K562 (cell line): ENCODE data around the gene NR1H2. TPM values are rescaled to one million over a fixed set of nuclear protein-coding genes. Genes with fewer than 3 reads are reported as not detected.
A peak's percentile ranks its signal among the peaks of the same experiment; 100 is the strongest.

Experiments
- ARID2 ChIP-seq: fragments of 450-650 bp; IDR thresholded peaks from 2 replicates; pipeline ENCODE4 v1.6.1; 2017; ENCODE audit warnings: antibody characterized with exemption, mild to moderate bottlenecking
- CXXC5 ChIP-seq: fragments of 250-450 bp; sonication (Bioruptor Pico); IDR thresholded peaks from 2 replicates; pipeline ENCODE4 v1.8.0; 2022; ENCODE audit warnings: inconsistent platforms, mild to moderate bottlenecking, moderate library complexity
- E2F6 ChIP-seq, 2 experiments: IDR thresholded peaks; 2 replicates each; pipeline ENCODE4 v1.6.1; 2011; ENCODE audit warnings: borderline replicate concordance in 1 of 2, control low read depth in 1 of 2, low read depth in 1 of 2, low read length in 1 of 2, mild to moderate bottlenecking in 1 of 2, mixed read lengths in 1 of 2, moderate library complexity in 1 of 2; ENCODE audit not compliant: insufficient read depth in 1 of 2, insufficient read length in 1 of 2, poor library complexity in 1 of 2, severe bottlenecking in 1 of 2; ENCODE audit errors: extremely low read depth in 1 of 2
- EGR1 ChIP-seq: fragments of 450-650 bp; conservative IDR thresholded peaks from 2 replicates; pipeline ENCODE4 v1.6.1; 2017; ENCODE audit warnings: mild to moderate bottlenecking
- ELF2 ChIP-seq: fragments of 250-450 bp; sonication (Bioruptor Pico); IDR thresholded peaks from 2 replicates; pipeline ENCODE4 v1.5.0; 2021; ENCODE audit warnings: mild to moderate bottlenecking
- ELK1 ChIP-seq: sonication (generic); formaldehyde crosslinking; IDR thresholded peaks from 2 replicates; pipeline ENCODE4 v1.8.1; 2022; ENCODE audit warnings: missing genetic modification reagents
- FIP1L1 ChIP-seq: fragments of 200-400 bp; formaldehyde crosslinking; IDR thresholded peaks from 2 replicates; pipeline ENCODE4 v1.6.1; 2018; ENCODE audit warnings: mild to moderate bottlenecking, low read depth, low read length; ENCODE audit not compliant: poor library complexity, severe bottlenecking
- HLTF ChIP-seq: fragments of 450-650 bp; IDR thresholded peaks from 2 replicates; pipeline ENCODE4 v1.6.1; 2016
- MAZ ChIP-seq, 2 experiments: fragments of 450-650 bp in 1 of 2; sonication (generic) in 1 of 2; formaldehyde crosslinking; IDR thresholded peaks in 1 of 2; conservative IDR thresholded peaks in 1 of 2; 2 replicates each; pipeline versions ENCODE4 v1.4.0 to v1.5.0; 2020; ENCODE audit warnings: mild to moderate bottlenecking in 1 of 2, missing genetic modification reagents in 1 of 2
- NFATC3 ChIP-seq: fragments of 450-650 bp; IDR thresholded peaks from 2 replicates; pipeline ENCODE4 v1.6.1; 2017; ENCODE audit warnings: mild to moderate bottlenecking
- POLR2AphosphoS5 ChIP-seq: IDR thresholded peaks from 2 replicates; pipeline ENCODE4 v1.6.1; 2011; ENCODE audit warnings: mild to moderate bottlenecking, low read depth, low read length, moderate library complexity; ENCODE audit not compliant: control insufficient read depth, insufficient read depth
- POLR2B ChIP-seq: fragments of 450-650 bp; IDR thresholded peaks from 2 replicates; pipeline ENCODE4 v1.6.1; 2018; ENCODE audit warnings: low read depth; ENCODE audit not compliant: partially characterized antibody
- SMAD4 ChIP-seq: fragments of 250-450 bp; sonication (Bioruptor Pico); conservative IDR thresholded peaks from 2 replicates; pipeline ENCODE4 v1.8.0; 2021; ENCODE audit warnings: inconsistent platforms, mild to moderate bottlenecking, moderate library complexity
- SNAPC5 ChIP-seq: fragments of 250-450 bp; sonication (Bioruptor Pico); IDR thresholded peaks from 2 replicates; pipeline ENCODE4 v1.8.0; 2021; ENCODE audit warnings: moderate library complexity, mild to moderate bottlenecking, inconsistent platforms
- TAL1 ChIP-seq: fragments of 450-650 bp; IDR thresholded peaks from 2 replicates; pipeline ENCODE4 v1.6.1; 2016; ENCODE audit warnings: mild to moderate bottlenecking
- TBL1XR1 ChIP-seq, 2 experiments: IDR thresholded peaks; 2 replicates each; pipeline ENCODE4 v1.6.1; 2012; ENCODE audit warnings: improper control_type of control experiment in 2 of 2, low read length in 2 of 2, mild to moderate bottlenecking in 1 of 2
- TOE1 ChIP-seq, 2 experiments: fragments of 450-650 bp in 1 of 2; sonication (generic) in 1 of 2; formaldehyde crosslinking in 1 of 2; IDR thresholded peaks; 2 replicates each; pipeline versions ENCODE4 v1.7.1 to v1.8.0; 2016 to 2022; ENCODE audit warnings: borderline replicate concordance in 2 of 2, mild to moderate bottlenecking in 2 of 2, antibody characterized with exemption in 1 of 2, inconsistent platforms in 1 of 2, low read depth in 1 of 2, missing genetic modification reagents in 1 of 2, moderate library complexity in 1 of 2
- USF2 ChIP-seq: sonication (generic); formaldehyde crosslinking; IDR thresholded peaks from 2 replicates; pipeline ENCODE4 v1.5.0; 2020; ENCODE audit warnings: missing genetic modification reagents
- ZBTB1 ChIP-seq: sonication (generic); formaldehyde crosslinking; IDR thresholded peaks from 2 replicates; pipeline ENCODE4 v1.8.1; 2023; ENCODE audit warnings: missing genetic modification reagents, low read depth, mild to moderate bottlenecking, borderline replicate concordance
- ZBTB43 ChIP-seq: sonication (generic); formaldehyde crosslinking; IDR thresholded peaks from 2 replicates; pipeline ENCODE4 v1.8.0; 2023; ENCODE audit warnings: mild to moderate bottlenecking, missing genetic modification reagents
- ZNF445 ChIP-seq: fragments of 250-450 bp; sonication (Bioruptor Pico); IDR thresholded peaks from 2 replicates; pipeline ENCODE4 v1.4.0; 2020; ENCODE audit warnings: low read depth, mild to moderate bottlenecking, moderate library complexity
- polyA plus RNA-seq, 8 experiments: library from polyadenylated mRNA; depleted of rRNA in 4 of 8; stranded (reverse) in 5 of 8; unstranded in 3 of 8; fragments of >200 nt; fragmentation: Nextera tagmentation in 2 of 8; fragmentation: Illumina TruSeq in 1 of 8; extraction: Ambion mirVana in 2 of 8; extraction: Trizol in 1 of 8; gene quantifications; 2 replicates each; pipeline versions ENCODE4 v1.2.1 to v1.2.3, GENCODE V29; 2011 to 2014; ENCODE audit warnings: inconsistent platforms in 1 of 8, missing spikeins in 1 of 8
- total RNA-seq, 7 experiments: library from RNA; depleted of rRNA in 6 of 7; stranded (reverse); fragments of >200 nt in 6 of 7; fragmentation: Illumina TruSeq in 2 of 7; extraction: Trizol in 2 of 7; gene quantifications; 2 replicates each; pipeline versions ENCODE4 v1.2.1 to v1.2.3, GENCODE V29; 2011 to 2021; ENCODE audit warnings: low replicate concordance in 1 of 7

Gene NR1H2
- total and polyA plus RNA-seq, 9 of the 15 experiments (the other 6 are each of a cell fraction or from before 2014, with no cell fraction given), result 0.11 to 73.8 (median 24.0) TPM

GRCh38 chr19:50376166-50377050, at the start of gene NR1H2 (continued):
- TF ChIP-seq SNAPC5 (CRISPR knock-in tag) (no peak), EGR1 (peak; percentile 52), USF2 (CRISPR knock-in tag) (no peak), ELF2 (CRISPR knock-in tag) (peak; percentile 96), TOE1 (IDR thresholded peaks at IDR 0.05; ENCODE audit: borderline replicate concordance) (peak; percentile 73; the same call in 1 of the 2 replicates), TOE1 (CRISPR knock-in tag; IDR thresholded peaks at IDR 0.05; ENCODE audit: borderline replicate concordance, low read depth) (no peak), HLTF (no peak), ZBTB1 (CRISPR knock-in tag) (no peak), POLR2AphosphoS5 (peak; percentile 89), E2F6 (IDR thresholded peaks at IDR 0.05; ENCODE audit: borderline replicate concordance in 1 of 2, extremely low read depth in 1 of 2, insufficient read depth in 1 of 2, insufficient read length in 1 of 2, low read depth in 1 of 2, low read length in 1 of 2, poor library complexity in 1 of 2, severe bottlenecking in 1 of 2) (peak; percentile 39 to 71), ZBTB43 (0 out of 2 replicates have a peak, but pooled peaks have one; percentile 79), CXXC5 (CRISPR knock-in tag) (peak; percentile 83), ARID2 (no peak), TBL1XR1 (IDR thresholded peaks at IDR 0.05; ENCODE audit: low read length in 2 of 2) (peak in 1 of 2 experiments; percentile 83; a peak in 2 of 4 replicates), FIP1L1 (peak; percentile 47), TAL1 (peak; percentile 3; the same call in 1 of the 2 replicates), NFATC3 (0 out of 2 replicates have a peak, but pooled peaks have one; percentile 12), POLR2B (peak; percentile 80), SMAD4 (CRISPR knock-in tag) (peak; percentile 58; the same call in 1 of the 2 replicates), MAZ (CRISPR knock-in tag; conservative IDR thresholded peaks at IDR 0.05 in 1 of 2, IDR thresholded peaks at IDR 0.05 in 1 of 2) (peak; percentile 78 to 89), ELK1 (CRISPR knock-in tag) (no peak), ZNF445 (CRISPR knock-in tag) (no peak)
